Activated T-cell treated with anti-CD3 and anti-CD28 coated beads for 4 hours (primary cell): Measurements from ENCODE around the gene TLCD1.

ENCODE experiments used
- DNase-seq: peaks from one replicate; pipeline ENCODE4 v3.0.0-alpha.2; 2020

The TLCD1 gene

GRCh38 chr17:28710861-28711722, 14.9 kb downstream of the TLCD1 start:
- DNase-seq, result peak; percentile 90

- no peak for DNase-seq
These were observed 18.7 kb downstream of the TLCD1 start for GRCh38 chr17:28707339-28707720.

- no peak for DNase-seq
These were observed 19.3 kb downstream of the TLCD1 start for GRCh38 chr17:28706471-28707338.

GRCh38 chr17:28705728-28706334, 20.2 kb downstream of the TLCD1 start:
- no peak for DNase-seq

GRCh38 chr17:28705074-28705659, 20.9 kb downstream of the TLCD1 start:
- DNase-seq, result no peak

- no peak for DNase-seq
These were observed 21.7 kb downstream of the TLCD1 start for GRCh38 chr17:28704219-28704858.

GRCh38 chr17:28703552-28704218, 22.3 kb downstream of the TLCD1 start:
- DNase-seq, result no peak

- no peak for DNase-seq
These were observed 23.3 kb downstream of the TLCD1 start for GRCh38 chr17:28702752-28703150.

GRCh38 chr17:28702026-28702751, 23.8 kb downstream of the TLCD1 start:
- DNase-seq, result no peak

- no peak for DNase-seq
These were observed 25.1 kb downstream of the TLCD1 start for GRCh38 chr17:28700830-28701492.

- no peak for DNase-seq
These were observed 25.8 kb downstream of the TLCD1 start for GRCh38 chr17:28700278-28700677.

- DNase-seq, result no peak
These were observed 27.6 kb downstream of the TLCD1 start for GRCh38 chr17:28698253-28698941.

- no peak for DNase-seq
These were observed 32.2 kb downstream of the TLCD1 start for GRCh38 chr17:28693869-28694268.

- DNase-seq, result no peak
These were observed 37.0 kb downstream of the TLCD1 start for GRCh38 chr17:28689011-28689410.

GRCh38 chr17:28688481-28688880, 37.6 kb downstream of the TLCD1 start:
- no peak for DNase-seq

GRCh38 chr17:28686296-28686695, 39.7 kb downstream of the TLCD1 start:
- no peak for DNase-seq

GRCh38 chr17:28685366-28685765, 40.7 kb downstream of the TLCD1 start:
- no peak for DNase-seq

- DNase-seq, result no peak
These were observed 41.1 kb downstream of the TLCD1 start for GRCh38 chr17:28684963-28685362.

GRCh38 chr17:28682655-28683054, 43.4 kb downstream of the TLCD1 start:
- no peak for DNase-seq

GRCh38 chr17:28675980-28676379, 50.1 kb downstream of the TLCD1 start:
- DNase-seq, result no peak
